ENCODE results near the gene PAM. TPM values are rescaled to one million over a fixed set of nuclear protein-coding genes. Genes with fewer than 3 reads are reported as not detected.

Gene PAM
- total RNA-seq, 1 donor from 2014 or later = 264 TPM

GRCh38 chr5:102782217-102782872, 27.2 kb downstream of the PAM start:
- DNase-seq = no peak

- no peak for DNase-seq
These were observed 32.0 kb downstream of the PAM start for GRCh38 chr5:102787134-102787533.

- DNase-seq = no peak
These were observed 33.7 kb downstream of the PAM start for GRCh38 chr5:102788788-102789187.

GRCh38 chr5:102789469-102789868, 34.4 kb downstream of the PAM start:
- no peak for DNase-seq

- no peak for DNase-seq
These were observed 35.6 kb downstream of the PAM start for GRCh38 chr5:102790748-102791147.

GRCh38 chr5:102792705-102793104, 37.6 kb downstream of the PAM start:
- DNase-seq = peak; percentile 55

GRCh38 chr5:102794047-102794446, 38.9 kb downstream of the PAM start:
- no peak for DNase-seq

GRCh38 chr5:102794677-102795331, 39.7 kb downstream of the PAM start:
- DNase-seq = no peak

- DNase-seq = no peak
These were observed 40.4 kb downstream of the PAM start for GRCh38 chr5:102795526-102795925.

GRCh38 chr5:102796009-102796408, 40.9 kb downstream of the PAM start:
- DNase-seq = peak; percentile 23

GRCh38 chr5:102796498-102796897, 41.4 kb downstream of the PAM start:
- no peak for DNase-seq

- DNase-seq = no peak
These were observed 42.3 kb downstream of the PAM start for GRCh38 chr5:102797322-102797884.

- DNase-seq = no peak
These were observed 43.1 kb downstream of the PAM start for GRCh38 chr5:102798104-102798785.

GRCh38 chr5:102799017-102799416, 43.9 kb downstream of the PAM start:
- peak; percentile 23 for DNase-seq

- no peak for DNase-seq
These were observed 45.3 kb downstream of the PAM start for GRCh38 chr5:102800427-102800826.

GRCh38 chr5:102801371-102801770, 46.3 kb downstream of the PAM start:
- DNase-seq = no peak

- DNase-seq = no peak
These were observed 47.8 kb downstream of the PAM start for GRCh38 chr5:102802708-102803458.

- peak; percentile 67 for DNase-seq
These were observed 52.9 kb downstream of the PAM start for GRCh38 chr5:102807878-102808502.

GRCh38 chr5:102809033-102809432, 53.9 kb downstream of the PAM start:
- no peak for DNase-seq

GRCh38 chr5:102811972-102812371, 56.9 kb downstream of the PAM start:
- DNase-seq = peak; percentile 85

- no peak for DNase-seq
These were observed 58.6 kb downstream of the PAM start for GRCh38 chr5:102813740-102814139.

GRCh38 chr5:102815084-102815483, 60.0 kb downstream of the PAM start:
- no peak for DNase-seq

Data from dermis blood vessel endothelial cell (primary cell).